ENCODE measurements around the gene PRR35.
A peak's percentile ranks its signal among the peaks of the same experiment; 100 is the strongest.

Gene PRR35

GRCh38 chr16:522320-523096 is 37.7 kb upstream of the PRR35 start:
- no peaks in the 10 kb centered on the region for H3K36me3 ChIP-seq (ENCODE audit: control insufficient read depth, low read depth, low read length)
- no peak overlapping the region for H3K27ac ChIP-seq (ENCODE audit: low read length)
- H3K4me1 ChIP-seq (ENCODE audit: control insufficient read depth, low read depth, low read length): peaks cover 5% of the 10 kb centered on the region
- H3K4me3 ChIP-seq (ENCODE audit: low read length): no peak overlapping the region
- H3K9me3 ChIP-seq (ENCODE audit: control insufficient read depth, low read depth, low read length): no peaks in the 10 kb centered on the region
- H3K9ac ChIP-seq (ENCODE audit: low read length): no peak overlapping the region
- no peaks in the 10 kb centered on the region for H3K27me3 ChIP-seq (ENCODE audit: control insufficient read depth, insufficient read depth, low read length)

- no peak overlapping the region for H3K27ac ChIP-seq (ENCODE audit: low read length)
- no peaks in the 10 kb centered on the region for H3K36me3 ChIP-seq (ENCODE audit: control insufficient read depth, low read depth, low read length)
- H3K4me3 ChIP-seq (ENCODE audit: low read length): no peak overlapping the region
- no peaks in the 10 kb centered on the region for H3K27me3 ChIP-seq (ENCODE audit: control insufficient read depth, insufficient read depth, low read length)
- peaks cover 5% of the 10 kb centered on the region for H3K4me1 ChIP-seq (ENCODE audit: control insufficient read depth, low read depth, low read length)
- H3K9ac ChIP-seq (ENCODE audit: low read length): no peak overlapping the region
- H3K9me3 ChIP-seq (ENCODE audit: control insufficient read depth, low read depth, low read length): no peaks in the 10 kb centered on the region
Observed at GRCh38 chr16:523097-523741, 37.0 kb upstream of the PRR35 start.

- Histone ChIP-seq H3K4me3 (ENCODE audit: low read length) (no peak overlapping the region), H3K36me3 (ENCODE audit: control insufficient read depth, low read depth, low read length) (no peaks in the 10 kb centered on the region), H3K27me3 (ENCODE audit: control insufficient read depth, insufficient read depth, low read length) (no peaks in the 10 kb centered on the region), H3K27ac (ENCODE audit: low read length) (no peak overlapping the region), H3K9me3 (ENCODE audit: control insufficient read depth, low read depth, low read length) (no peaks in the 10 kb centered on the region), H3K4me1 (ENCODE audit: control insufficient read depth, low read depth, low read length) (peaks cover 10% of the 10 kb centered on the region), H3K9ac (ENCODE audit: low read length) (no peak overlapping the region)
Observed at GRCh38 chr16:524274-525040, 35.7 kb upstream of the PRR35 start.

- H3K36me3 ChIP-seq (ENCODE audit: control insufficient read depth, low read depth, low read length): no peaks in the 10 kb centered on the region
- no peaks in the 10 kb centered on the region for H3K27me3 ChIP-seq (ENCODE audit: control insufficient read depth, insufficient read depth, low read length)
- H3K9ac ChIP-seq (ENCODE audit: low read length): no peak overlapping the region
- peaks cover 13% of the 10 kb centered on the region for H3K4me1 ChIP-seq (ENCODE audit: control insufficient read depth, low read depth, low read length)
- no peaks in the 10 kb centered on the region for H3K9me3 ChIP-seq (ENCODE audit: control insufficient read depth, low read depth, low read length)
- no peak overlapping the region for H3K27ac ChIP-seq (ENCODE audit: low read length)
- no peak overlapping the region for H3K4me3 ChIP-seq (ENCODE audit: low read length)
Observed at GRCh38 chr16:525123-525519, 35.1 kb upstream of the PRR35 start.

GRCh38 chr16:525520-526180 is 34.5 kb upstream of the PRR35 start:
- no peaks in the 10 kb centered on the region for H3K27me3 ChIP-seq (ENCODE audit: control insufficient read depth, insufficient read depth, low read length)
- no peak overlapping the region for H3K27ac ChIP-seq (ENCODE audit: low read length)
- H3K9ac ChIP-seq (ENCODE audit: low read length): no peak overlapping the region
- H3K9me3 ChIP-seq (ENCODE audit: control insufficient read depth, low read depth, low read length): no peaks in the 10 kb centered on the region
- H3K4me3 ChIP-seq (ENCODE audit: low read length): peak overlapping the region; percentile 70
- peaks cover 13% of the 10 kb centered on the region for H3K4me1 ChIP-seq (ENCODE audit: control insufficient read depth, low read depth, low read length)
- H3K36me3 ChIP-seq (ENCODE audit: control insufficient read depth, low read depth, low read length): no peaks in the 10 kb centered on the region

- no peaks in the 10 kb centered on the region for H3K36me3 ChIP-seq (ENCODE audit: control insufficient read depth, low read depth, low read length)
- no peak overlapping the region for H3K27ac ChIP-seq (ENCODE audit: low read length)
- H3K4me1 ChIP-seq (ENCODE audit: control insufficient read depth, low read depth, low read length): peaks cover 13% of the 10 kb centered on the region
Observed at GRCh38 chr16:526181-527014, 33.8 kb upstream of the PRR35 start.

GRCh38 chr16:527015-527903 is 32.9 kb upstream of the PRR35 start, which contains the start of gene CAPN15:
CAPN15 (plus strand) TSS chr16:527712; CDS start chr16:546839, 19,127 bp downstream.
- Histone ChIP-seq H3K4me1 (ENCODE audit: control insufficient read depth, low read depth, low read length) (peaks cover 13% of the 10 kb centered on the region), H3K27ac (ENCODE audit: low read length) (no peak within 1 kb of the TSS), H3K4me3 (ENCODE audit: low read length) (peak within 1 kb of the TSS; percentile 70), H3K9me3 (ENCODE audit: control insufficient read depth, low read depth, low read length) (no peaks in the 10 kb centered on the region), H3K36me3 (ENCODE audit: control insufficient read depth, low read depth, low read length) (no peaks in the 10 kb centered on the region), H3K9ac (ENCODE audit: low read length) (peak within 1 kb of the TSS; percentile 67), H3K27me3 (ENCODE audit: control insufficient read depth, insufficient read depth, low read length) (no peaks in the 10 kb centered on the region)

More at GRCh38 chr16:526181-527014, 33.8 kb upstream of the PRR35 start:
- Histone ChIP-seq H3K9me3 (ENCODE audit: control insufficient read depth, low read depth, low read length) (no peaks in the 10 kb centered on the region), H3K9ac (ENCODE audit: low read length) (peak overlapping the region; percentile 63), H3K27me3 (ENCODE audit: control insufficient read depth, insufficient read depth, low read length) (no peaks in the 10 kb centered on the region), H3K4me3 (ENCODE audit: low read length) (peak overlapping the region; percentile 70)

- H3K27ac ChIP-seq (ENCODE audit: low read length): no peak overlapping the region
- H3K9me3 ChIP-seq (ENCODE audit: control insufficient read depth, low read depth, low read length): no peaks in the 10 kb centered on the region
- H3K36me3 ChIP-seq (ENCODE audit: control insufficient read depth, low read depth, low read length): no peaks in the 10 kb centered on the region
- H3K9ac ChIP-seq (ENCODE audit: low read length): peak overlapping the region; percentile 67
- no peaks in the 10 kb centered on the region for H3K27me3 ChIP-seq (ENCODE audit: control insufficient read depth, insufficient read depth, low read length)
- H3K4me1 ChIP-seq (ENCODE audit: control insufficient read depth, low read depth, low read length): peaks cover 13% of the 10 kb centered on the region
- peak overlapping the region; percentile 64 for H3K4me3 ChIP-seq (ENCODE audit: low read length)
Observed at GRCh38 chr16:528111-529011, 31.8 kb upstream of the PRR35 start.

- Histone ChIP-seq H3K27ac (ENCODE audit: low read length) (no peak overlapping the region), H3K9me3 (ENCODE audit: control insufficient read depth, low read depth, low read length) (no peaks in the 10 kb centered on the region), H3K4me3 (ENCODE audit: low read length) (peak overlapping the region; percentile 64), H3K36me3 (ENCODE audit: control insufficient read depth, low read depth, low read length) (no peaks in the 10 kb centered on the region), H3K4me1 (ENCODE audit: control insufficient read depth, low read depth, low read length) (peaks cover 13% of the 10 kb centered on the region), H3K9ac (ENCODE audit: low read length) (peak overlapping the region; percentile 67), H3K27me3 (ENCODE audit: control insufficient read depth, insufficient read depth, low read length) (no peaks in the 10 kb centered on the region)
Observed at GRCh38 chr16:529012-529575, 31.1 kb upstream of the PRR35 start.

All from iPS-18a (cell line).